ENCODE data around the gene BRSK2.

Gene BRSK2

GRCh38 chr11:1470681-1471611 lies 81.2 kb downstream of the BRSK2 start:
- no peaks in the 10 kb centered on the region for H3K4me1 ChIP-seq

GRCh38 chr11:1471736-1472135 lies 82.0 kb downstream of the BRSK2 start:
- H3K4me1 ChIP-seq = no peaks in the 10 kb centered on the region
- H3K4me3 ChIP-seq = no peak overlapping the region
- no peaks in the 10 kb centered on the region for H3K9me3 ChIP-seq
- in situ Hi-C loops (cut with MboI; ENCODE audit: low sequenced_read_pairs) = no loop called here
- no peaks in the 10 kb centered on the region for H3K36me3 ChIP-seq (replicated peaks)
- H3K27me3 ChIP-seq (ENCODE audit: low read depth) = no peaks in the 10 kb centered on the region
- DNase-seq (ENCODE audit: low spot score in 2 of 2) = no peak

More at GRCh38 chr11:1470681-1471611, 81.2 kb downstream of the BRSK2 start:
- Histone ChIP-seq H3K9me3 (no peaks in the 10 kb centered on the region), H3K4me3 (no peak overlapping the region), H3K36me3 (replicated peaks) (no peaks in the 10 kb centered on the region), H3K27me3 (ENCODE audit: low read depth) (no peaks in the 10 kb centered on the region)
- in situ Hi-C loops (cut with MboI; ENCODE audit: low sequenced_read_pairs) = no loop called here
- DNase-seq (ENCODE audit: low spot score in 2 of 2) = no peak

GRCh38 chr11:1472180-1473005 lies 82.7 kb downstream of the BRSK2 start:
- H3K4me3 ChIP-seq = no peak overlapping the region
- no peaks in the 10 kb centered on the region for H3K9me3 ChIP-seq
- no peak for DNase-seq (ENCODE audit: low spot score in 2 of 2)
- in situ Hi-C loops (cut with MboI; ENCODE audit: low sequenced_read_pairs) = no loop called here
- H3K27me3 ChIP-seq (ENCODE audit: low read depth) = no peaks in the 10 kb centered on the region
- H3K4me1 ChIP-seq = no peaks in the 10 kb centered on the region
- no peaks in the 10 kb centered on the region for H3K36me3 ChIP-seq (replicated peaks)

GRCh38 chr11:1473011-1473628 lies 83.4 kb downstream of the BRSK2 start:
- Histone ChIP-seq H3K4me3 (no peak overlapping the region), H3K36me3 (replicated peaks) (no peaks in the 10 kb centered on the region), H3K9me3 (no peaks in the 10 kb centered on the region), H3K4me1 (no peaks in the 10 kb centered on the region), H3K27me3 (ENCODE audit: low read depth) (no peaks in the 10 kb centered on the region)
- DNase-seq (ENCODE audit: low spot score in 2 of 2) = no peak
- in situ Hi-C loops (cut with MboI; ENCODE audit: low sequenced_read_pairs) = no loop called here

GRCh38 chr11:1473786-1474185 lies 84.1 kb downstream of the BRSK2 start:
- Histone ChIP-seq H3K27me3 (ENCODE audit: low read depth) (no peaks in the 10 kb centered on the region), H3K4me1 (no peaks in the 10 kb centered on the region), H3K9me3 (no peaks in the 10 kb centered on the region), H3K36me3 (replicated peaks) (no peaks in the 10 kb centered on the region), H3K4me3 (no peak overlapping the region)
- DNase-seq (ENCODE audit: low spot score in 2 of 2) = no peak
- in situ Hi-C loops (cut with MboI; ENCODE audit: low sequenced_read_pairs) = no loop called here

- no peak for DNase-seq (ENCODE audit: low spot score in 2 of 2)
- Histone ChIP-seq H3K9me3 (no peaks in the 10 kb centered on the region), H3K36me3 (replicated peaks) (no peaks in the 10 kb centered on the region), H3K27me3 (ENCODE audit: low read depth) (no peaks in the 10 kb centered on the region), H3K4me1 (no peaks in the 10 kb centered on the region), H3K4me3 (no peak overlapping the region)
- in situ Hi-C loops (cut with MboI; ENCODE audit: low sequenced_read_pairs) = no loop called here
Observed at GRCh38 chr11:1475841-1476240, 86.1 kb downstream of the BRSK2 start.

GRCh38 chr11:1476940-1477736 lies 87.4 kb downstream of the BRSK2 start:
- Histone ChIP-seq H3K36me3 (replicated peaks) (no peaks in the 10 kb centered on the region), H3K9me3 (no peaks in the 10 kb centered on the region), H3K4me3 (no peak overlapping the region), H3K27me3 (ENCODE audit: low read depth) (no peaks in the 10 kb centered on the region), H3K4me1 (no peaks in the 10 kb centered on the region)
- no peak for DNase-seq (ENCODE audit: low spot score in 2 of 2)
- in situ Hi-C loops (cut with MboI; ENCODE audit: low sequenced_read_pairs) = no loop called here

GRCh38 chr11:1478011-1478410 lies 88.3 kb downstream of the BRSK2 start:
- Histone ChIP-seq H3K4me1 (no peaks in the 10 kb centered on the region), H3K9me3 (no peaks in the 10 kb centered on the region), H3K27me3 (ENCODE audit: low read depth) (no peaks in the 10 kb centered on the region), H3K4me3 (no peak overlapping the region), H3K36me3 (replicated peaks) (no peaks in the 10 kb centered on the region)
- no peak for DNase-seq (ENCODE audit: low spot score in 2 of 2)
- in situ Hi-C loops (cut with MboI; ENCODE audit: low sequenced_read_pairs) = no loop called here

GRCh38 chr11:1478544-1478943 lies 88.8 kb downstream of the BRSK2 start:
- Histone ChIP-seq H3K27me3 (ENCODE audit: low read depth) (no peaks in the 10 kb centered on the region), H3K4me1 (no peaks in the 10 kb centered on the region), H3K4me3 (no peak overlapping the region), H3K9me3 (no peaks in the 10 kb centered on the region), H3K36me3 (replicated peaks) (no peaks in the 10 kb centered on the region)
- in situ Hi-C loops (cut with MboI; ENCODE audit: low sequenced_read_pairs) = no loop called here
- no peak for DNase-seq (ENCODE audit: low spot score in 2 of 2)

- in situ Hi-C loops (cut with MboI; ENCODE audit: low sequenced_read_pairs) = no loop called here
- Histone ChIP-seq H3K4me1 (no peaks in the 10 kb centered on the region), H3K9me3 (no peaks in the 10 kb centered on the region), H3K36me3 (replicated peaks) (no peaks in the 10 kb centered on the region), H3K4me3 (no peak overlapping the region), H3K27me3 (ENCODE audit: low read depth) (no peaks in the 10 kb centered on the region)
- no peak for DNase-seq (ENCODE audit: low spot score in 2 of 2)
Observed at GRCh38 chr11:1479006-1479677, 89.4 kb downstream of the BRSK2 start.

GRCh38 chr11:1479678-1480118 lies 90.0 kb downstream of the BRSK2 start:
- Histone ChIP-seq H3K9me3 (no peaks in the 10 kb centered on the region), H3K4me3 (no peak overlapping the region), H3K27me3 (ENCODE audit: low read depth) (no peaks in the 10 kb centered on the region), H3K4me1 (no peaks in the 10 kb centered on the region), H3K36me3 (replicated peaks) (no peaks in the 10 kb centered on the region)
- in situ Hi-C loops (cut with MboI; ENCODE audit: low sequenced_read_pairs) = no loop called here
- DNase-seq (ENCODE audit: low spot score in 2 of 2) = no peak

- Histone ChIP-seq H3K9me3 (no peaks in the 10 kb centered on the region), H3K27me3 (ENCODE audit: low read depth) (no peaks in the 10 kb centered on the region), H3K4me3 (no peak overlapping the region), H3K36me3 (replicated peaks) (no peaks in the 10 kb centered on the region), H3K4me1 (no peaks in the 10 kb centered on the region)
- DNase-seq (ENCODE audit: low spot score in 2 of 2) = no peak
- in situ Hi-C loops (cut with MboI; ENCODE audit: low sequenced_read_pairs) = no loop called here
Observed at GRCh38 chr11:1480191-1480554, 90.4 kb downstream of the BRSK2 start.
